Kidney epithelial cell (primary cell): ENCODE results near the gene MSMB. TPM values are rescaled to one million over a fixed set of nuclear protein-coding genes. Genes with fewer than 3 reads are reported as not detected.

Experiments used
- DNase-seq: peaks from one replicate; pipeline ENCODE4 v3.0.0-alpha.2; 2010; ENCODE audit warnings: low read depth
- H3K27me3 ChIP-seq: 2 replicates; pipeline ENCODE4 v1.6.0; 2011; ENCODE audit warnings: low read length; ENCODE audit not compliant: control insufficient read depth, insufficient read depth
- H3K36me3 ChIP-seq: 2 replicates; pipeline ENCODE4 v1.5.1; 2011; ENCODE audit warnings: low read length; ENCODE audit not compliant: control insufficient read depth, insufficient read depth
- H3K4me3 ChIP-seq: 2 replicates; pipeline ENCODE4 v1.5.1; 2011; ENCODE audit warnings: low read depth, mild to moderate bottlenecking, control low read depth, low read length
- total RNA-seq: library from RNA; depleted of rRNA; stranded (reverse); fragments of >200 nt; gene quantifications from 2 replicates; pipeline ENCODE4 v1.2.3, GENCODE V29; 2015
- TF ChIP-seq, protein P1 (sequence below): IDR thresholded peaks from 2 replicates; pipeline ENCODE4 v1.5.1; 2011; ENCODE audit warnings: mild to moderate bottlenecking, moderate library complexity, low read length, control low read depth, inconsistent platforms; ENCODE audit not compliant: insufficient read depth, poor library complexity, severe bottlenecking

Gene MSMB
- total RNA-seq, 1 donor from 2014 or later = not detected

DNA sequence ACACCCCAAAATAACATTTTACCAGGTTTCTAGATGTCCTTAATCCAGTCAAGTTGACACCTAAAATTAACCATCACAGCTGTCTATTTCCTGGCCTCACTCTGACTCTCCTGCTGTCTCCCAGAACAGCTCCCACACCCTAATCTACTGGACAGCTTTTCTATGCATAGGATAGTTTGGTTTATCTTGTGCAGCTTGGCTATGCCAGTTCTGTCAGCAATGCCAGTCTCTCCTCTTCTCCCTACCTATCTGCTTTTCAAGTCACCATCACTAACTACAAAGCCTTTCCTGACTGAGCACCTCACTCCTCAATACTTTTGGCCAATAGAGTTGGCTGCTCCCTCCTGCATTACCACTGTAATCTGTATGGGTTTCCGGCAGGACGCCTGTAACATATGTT lies 20.7 kb downstream of the MSMB start:
- no peaks in the 10 kb centered on the region for H3K36me3 ChIP-seq
- no peak for DNase-seq
- TF ChIP-seq, protein P1, sequence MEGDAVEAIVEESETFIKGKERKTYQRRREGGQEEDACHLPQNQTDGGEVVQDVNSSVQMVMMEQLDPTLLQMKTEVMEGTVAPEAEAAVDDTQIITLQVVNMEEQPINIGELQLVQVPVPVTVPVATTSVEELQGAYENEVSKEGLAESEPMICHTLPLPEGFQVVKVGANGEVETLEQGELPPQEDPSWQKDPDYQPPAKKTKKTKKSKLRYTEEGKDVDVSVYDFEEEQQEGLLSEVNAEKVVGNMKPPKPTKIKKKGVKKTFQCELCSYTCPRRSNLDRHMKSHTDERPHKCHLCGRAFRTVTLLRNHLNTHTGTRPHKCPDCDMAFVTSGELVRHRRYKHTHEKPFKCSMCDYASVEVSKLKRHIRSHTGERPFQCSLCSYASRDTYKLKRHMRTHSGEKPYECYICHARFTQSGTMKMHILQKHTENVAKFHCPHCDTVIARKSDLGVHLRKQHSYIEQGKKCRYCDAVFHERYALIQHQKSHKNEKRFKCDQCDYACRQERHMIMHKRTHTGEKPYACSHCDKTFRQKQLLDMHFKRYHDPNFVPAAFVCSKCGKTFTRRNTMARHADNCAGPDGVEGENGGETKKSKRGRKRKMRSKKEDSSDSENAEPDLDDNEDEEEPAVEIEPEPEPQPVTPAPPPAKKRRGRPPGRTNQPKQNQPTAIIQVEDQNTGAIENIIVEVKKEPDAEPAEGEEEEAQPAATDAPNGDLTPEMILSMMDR = no peak

DNA sequence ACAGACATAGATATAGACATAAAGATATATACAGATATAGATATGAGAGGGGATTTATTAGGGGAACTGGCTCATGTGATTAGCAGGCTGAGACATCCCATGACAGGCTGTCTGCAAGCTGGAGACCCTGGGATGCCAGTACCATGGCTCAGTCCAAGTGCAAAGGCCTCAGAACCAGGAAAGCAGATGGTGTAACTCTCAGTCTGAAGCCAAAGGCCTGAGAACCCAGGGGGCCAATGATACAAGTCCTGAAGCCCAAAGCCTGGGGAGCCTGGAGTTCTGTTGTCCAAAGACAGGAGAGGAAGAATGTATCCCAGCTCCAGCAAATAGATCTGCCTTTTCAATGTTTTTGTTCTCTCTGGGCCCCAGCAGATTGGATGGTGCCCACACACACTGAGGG lies 21.1 kb downstream of the MSMB start:
- no peak for DNase-seq
- TF ChIP-seq, protein P1 = no peak
- H3K36me3 ChIP-seq = no peaks in the 10 kb centered on the region
- H3K27me3 ChIP-seq = no peaks in the 10 kb centered on the region
- no peak overlapping the region for H3K4me3 ChIP-seq

More for the DNA sequence above, 20.7 kb downstream of the MSMB start:
- no peak overlapping the region for H3K4me3 ChIP-seq
- H3K27me3 ChIP-seq = no peaks in the 10 kb centered on the region

DNA sequence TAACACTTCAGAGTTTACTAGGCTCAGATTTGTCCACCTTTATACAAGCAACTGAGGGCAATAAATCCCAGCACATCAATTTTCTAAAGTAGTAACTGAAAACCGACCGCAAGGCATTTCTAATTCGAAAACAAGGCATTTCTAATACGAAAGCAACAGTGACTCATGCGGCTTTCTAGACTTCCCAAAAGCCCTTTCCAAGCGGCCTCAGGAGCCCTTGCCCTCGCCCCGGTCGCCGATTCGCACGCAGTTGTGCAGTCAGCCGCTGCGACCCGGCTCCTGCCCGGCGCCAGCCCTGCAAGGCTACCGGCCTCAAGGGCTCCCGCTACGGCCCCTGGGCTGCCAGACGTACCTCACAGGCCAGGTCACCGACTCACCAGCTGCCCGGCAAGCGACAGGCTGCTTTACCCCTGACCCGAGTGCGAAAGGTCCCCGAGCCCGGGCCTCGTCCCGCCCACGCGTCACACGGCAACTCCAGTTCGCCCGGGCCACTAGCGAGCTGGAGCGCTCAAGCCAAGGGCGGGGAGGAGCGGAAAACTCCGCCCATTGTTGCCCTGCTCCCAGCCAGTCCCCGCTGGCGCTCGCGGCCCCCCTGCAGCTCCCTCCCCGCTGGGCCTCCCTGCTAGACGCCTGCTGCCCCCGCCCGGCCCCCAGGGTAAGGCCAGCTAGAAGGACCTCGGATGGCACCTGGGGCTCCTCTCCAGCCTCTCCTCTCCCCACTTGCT lies 22.9 kb downstream of the MSMB start:
- Histone ChIP-seq H3K4me3 (peak overlapping the region; percentile 64), H3K27me3 (no peaks in the 10 kb centered on the region), H3K36me3 (no peaks in the 10 kb centered on the region)
- DNase-seq = peak; percentile 85
- TF ChIP-seq, protein P1 = peak; percentile 31

DNA sequence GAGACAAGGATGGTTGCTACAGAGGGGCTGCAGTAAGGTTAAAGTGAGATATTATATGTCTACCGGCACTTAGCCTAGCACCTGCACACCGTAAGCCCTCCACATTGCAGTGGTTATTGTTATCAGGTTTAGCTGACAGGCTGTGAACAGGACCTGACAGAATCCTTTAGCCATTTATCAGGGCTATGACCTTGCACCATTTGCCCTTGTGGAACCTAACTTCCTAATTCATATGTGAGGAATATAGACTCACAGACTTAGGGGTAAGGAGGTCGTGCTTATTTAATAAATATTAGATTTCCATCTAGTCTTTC lies 25.8 kb downstream of the MSMB start:
- Histone ChIP-seq H3K27me3 (no peaks in the 10 kb centered on the region), H3K36me3 (no peaks in the 10 kb centered on the region), H3K4me3 (no peak overlapping the region)
- DNase-seq = no peak
- TF ChIP-seq, protein P1 = no peak

DNA sequence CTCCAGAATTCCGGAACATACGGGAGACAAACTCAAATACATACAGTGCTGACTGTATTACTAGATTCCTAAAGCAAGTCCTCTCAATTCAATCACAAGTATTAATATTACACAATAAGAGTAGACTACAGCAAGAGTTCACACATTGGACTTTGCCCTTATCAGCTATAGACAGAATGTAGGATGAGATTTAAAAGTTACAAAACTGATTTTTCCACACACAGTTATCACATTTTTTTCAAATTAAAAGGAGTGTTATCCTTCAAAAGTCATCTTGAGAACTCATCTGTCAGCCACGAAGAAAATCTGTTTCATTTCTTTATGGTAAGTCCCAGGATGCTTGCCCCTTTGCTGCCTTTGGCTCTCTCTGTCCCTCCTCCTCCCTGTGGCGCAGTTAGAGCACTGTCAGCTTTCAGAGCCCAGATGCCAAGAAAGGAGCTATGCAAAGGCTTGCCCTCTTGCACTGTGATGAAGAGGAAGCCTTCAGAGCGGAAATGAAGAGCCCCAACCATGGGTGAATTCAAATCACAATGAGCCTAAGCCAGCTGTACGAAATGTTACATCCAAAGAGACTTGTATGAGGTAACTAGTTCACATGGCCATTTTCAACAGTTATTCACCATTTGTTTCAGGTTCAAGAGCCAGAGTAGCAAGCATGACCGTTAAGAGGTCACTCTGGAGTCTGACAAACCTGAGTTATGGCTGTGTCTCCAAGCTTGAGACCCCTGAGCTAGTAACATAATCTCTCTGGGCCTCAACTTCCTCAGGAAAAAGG lies 26.3 kb downstream of the MSMB start:
- TF ChIP-seq, protein P1 = no peak
- Histone ChIP-seq H3K27me3 (no peaks in the 10 kb centered on the region), H3K36me3 (no peaks in the 10 kb centered on the region), H3K4me3 (no peak overlapping the region)
- no peak for DNase-seq
